Forelimb muscle (tissue), 1 donor: ENCODE measurements around the gene HOXB8. TPM values are rescaled to one million over a fixed set of nuclear protein-coding genes. Genes with fewer than 3 reads are reported as not detected.

Experiments
- DNase-seq: peaks from one replicate; pipeline ENCODE4 v3.0.0-alpha.2; 2013; ENCODE audit warnings: low read depth
- polyA plus RNA-seq: library from polyadenylated mRNA; unstranded; fragments of 120-200 nt; gene quantifications from one replicate; pipeline ENCODE4 v1.2.1, GENCODE V29; 2013; ENCODE audit not compliant: insufficient read length

Gene HOXB8
- polyA plus RNA-seq, 1 donor = 0.19 TPM

GRCh38 chr17:48567646-48568354 is 47.3 kb downstream of the HOXB8 start:
- DNase-seq = no peak

- no peak for DNase-seq
These were observed 47.9 kb downstream of the HOXB8 start for GRCh38 chr17:48567209-48567608.

- DNase-seq = no peak
These were observed 48.4 kb downstream of the HOXB8 start for GRCh38 chr17:48566717-48567116.

GRCh38 chr17:48565925-48566710 is 49.0 kb downstream of the HOXB8 start:
- no peak for DNase-seq

GRCh38 chr17:48565022-48565554 is 50.0 kb downstream of the HOXB8 start:
- DNase-seq = no peak

GRCh38 chr17:48564188-48565021 is 50.7 kb downstream of the HOXB8 start:
- no peak for DNase-seq

- no peak for DNase-seq
These were observed 51.3 kb downstream of the HOXB8 start for GRCh38 chr17:48563867-48564187.

- DNase-seq = no peak
These were observed 51.7 kb downstream of the HOXB8 start for GRCh38 chr17:48563385-48563838.

GRCh38 chr17:48562934-48563333 is 52.2 kb downstream of the HOXB8 start:
- no peak for DNase-seq

Other genes with a start within 250 kb of the HOXB8 start
- 0.30 TPM for gene SKAP1, start 185.1 kb downstream of the HOXB8 start, polyA plus RNA-seq
- not detected for gene HOXB1, start 84.3 kb downstream of the HOXB8 start, polyA plus RNA-seq
- 13.2 TPM for gene HOXB2, start 70.2 kb downstream of the HOXB8 start, polyA plus RNA-seq
- 1.2 TPM for gene HOXB4, start 36.9 kb downstream of the HOXB8 start, polyA plus RNA-seq
- gene HOXB3, start 25.1 kb downstream of the HOXB8 start, polyA plus RNA-seq = 9.2 TPM
- gene HOXB5, start 21.5 kb downstream of the HOXB8 start, polyA plus RNA-seq = 0.81 TPM
- 0.80 TPM for gene HOXB6, start 10.3 kb downstream of the HOXB8 start, polyA plus RNA-seq
- 1.8 TPM for gene HOXB7, start 4.3 kb downstream of the HOXB8 start, polyA plus RNA-seq
- 0.05 TPM for gene HOXB9, start 11.1 kb upstream of the HOXB8 start, polyA plus RNA-seq
- gene PRAC1, start 107.2 kb upstream of the HOXB8 start, polyA plus RNA-seq = not detected
- not detected for gene PRAC2, start 107.9 kb upstream of the HOXB8 start, polyA plus RNA-seq
- not detected for gene HOXB13, start 113.5 kb upstream of the HOXB8 start, polyA plus RNA-seq
- not detected for gene TTLL6, start 201.9 kb upstream of the HOXB8 start, polyA plus RNA-seq
- 44.5 TPM for gene CALCOCO2, start 215.7 kb upstream of the HOXB8 start, polyA plus RNA-seq